ENCODE measurements around the gene CDH4.
A peak's percentile ranks its signal among the peaks of the same experiment; 100 is the strongest.

Gene CDH4

GRCh38 chr20:61909028-61909427, 657.0 kb downstream of the CDH4 start:
- DNase-seq (ENCODE audit: low spot score), result no peak
- TF ChIP-seq, protein P1, sequence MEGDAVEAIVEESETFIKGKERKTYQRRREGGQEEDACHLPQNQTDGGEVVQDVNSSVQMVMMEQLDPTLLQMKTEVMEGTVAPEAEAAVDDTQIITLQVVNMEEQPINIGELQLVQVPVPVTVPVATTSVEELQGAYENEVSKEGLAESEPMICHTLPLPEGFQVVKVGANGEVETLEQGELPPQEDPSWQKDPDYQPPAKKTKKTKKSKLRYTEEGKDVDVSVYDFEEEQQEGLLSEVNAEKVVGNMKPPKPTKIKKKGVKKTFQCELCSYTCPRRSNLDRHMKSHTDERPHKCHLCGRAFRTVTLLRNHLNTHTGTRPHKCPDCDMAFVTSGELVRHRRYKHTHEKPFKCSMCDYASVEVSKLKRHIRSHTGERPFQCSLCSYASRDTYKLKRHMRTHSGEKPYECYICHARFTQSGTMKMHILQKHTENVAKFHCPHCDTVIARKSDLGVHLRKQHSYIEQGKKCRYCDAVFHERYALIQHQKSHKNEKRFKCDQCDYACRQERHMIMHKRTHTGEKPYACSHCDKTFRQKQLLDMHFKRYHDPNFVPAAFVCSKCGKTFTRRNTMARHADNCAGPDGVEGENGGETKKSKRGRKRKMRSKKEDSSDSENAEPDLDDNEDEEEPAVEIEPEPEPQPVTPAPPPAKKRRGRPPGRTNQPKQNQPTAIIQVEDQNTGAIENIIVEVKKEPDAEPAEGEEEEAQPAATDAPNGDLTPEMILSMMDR (IDR thresholded peaks at IDR 0.05; ENCODE audit: extremely low read depth, missing control alignments), result no peak

DNA sequence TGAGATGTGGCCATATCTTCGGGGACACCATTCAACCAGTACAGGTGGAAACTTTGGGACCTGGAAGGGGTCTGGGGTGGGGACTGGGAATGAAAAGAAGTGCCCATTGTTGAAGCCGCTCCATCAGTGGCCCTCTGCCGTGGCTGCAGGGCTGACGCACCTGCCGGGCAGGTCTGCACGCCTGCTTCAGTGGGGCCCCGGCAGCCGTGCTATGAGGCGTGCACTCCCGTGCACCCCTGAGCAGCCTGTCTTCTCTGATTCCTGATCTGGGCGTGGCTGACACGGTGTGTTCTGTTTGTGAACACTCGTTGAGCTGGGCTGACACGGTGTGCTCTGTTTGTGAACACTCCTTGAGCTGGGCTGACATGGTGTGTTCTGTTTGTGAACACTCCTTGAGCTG, 657.8 kb downstream of the CDH4 start:
- DNase-seq (ENCODE audit: low spot score), result no peak
- TF ChIP-seq, protein P1 (IDR thresholded peaks at IDR 0.05; ENCODE audit: extremely low read depth, missing control alignments), result no peak

DNA sequence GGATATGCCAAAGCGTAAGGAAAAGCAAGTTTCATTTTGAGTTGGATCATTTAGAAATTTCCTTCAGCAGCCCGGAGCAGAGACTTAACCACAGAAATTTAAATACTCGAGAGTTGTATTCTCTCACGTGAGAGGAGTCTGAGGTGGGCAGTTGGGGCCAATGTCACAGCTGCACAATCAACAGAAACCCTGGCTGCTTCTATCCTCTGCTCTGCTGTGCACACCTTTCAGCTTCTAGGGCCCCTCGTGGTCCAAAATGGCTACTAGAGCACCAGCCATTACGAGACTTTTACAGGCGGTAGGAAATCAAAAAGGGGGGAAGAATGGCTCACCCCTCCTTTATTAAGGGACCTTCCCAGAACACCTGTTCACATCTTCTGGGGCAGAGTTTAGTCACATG, 659.8 kb downstream of the CDH4 start:
- TF ChIP-seq, protein P1 (IDR thresholded peaks at IDR 0.05; ENCODE audit: extremely low read depth, missing control alignments), result no peak
- no peak for DNase-seq (ENCODE audit: low spot score)

GRCh38 chr20:61912665-61913422, 660.8 kb downstream of the CDH4 start:
- DNase-seq (ENCODE audit: low spot score), result peak; percentile 68
- TF ChIP-seq, protein P1 (IDR thresholded peaks at IDR 0.05; ENCODE audit: extremely low read depth, missing control alignments), result no peak

- TF ChIP-seq, protein P1 (IDR thresholded peaks at IDR 0.05; ENCODE audit: extremely low read depth, missing control alignments), result no peak
- peak; percentile 57 for DNase-seq (ENCODE audit: low spot score)
These were observed 661.6 kb downstream of the CDH4 start for GRCh38 chr20:61913423-61914225.

DNA sequence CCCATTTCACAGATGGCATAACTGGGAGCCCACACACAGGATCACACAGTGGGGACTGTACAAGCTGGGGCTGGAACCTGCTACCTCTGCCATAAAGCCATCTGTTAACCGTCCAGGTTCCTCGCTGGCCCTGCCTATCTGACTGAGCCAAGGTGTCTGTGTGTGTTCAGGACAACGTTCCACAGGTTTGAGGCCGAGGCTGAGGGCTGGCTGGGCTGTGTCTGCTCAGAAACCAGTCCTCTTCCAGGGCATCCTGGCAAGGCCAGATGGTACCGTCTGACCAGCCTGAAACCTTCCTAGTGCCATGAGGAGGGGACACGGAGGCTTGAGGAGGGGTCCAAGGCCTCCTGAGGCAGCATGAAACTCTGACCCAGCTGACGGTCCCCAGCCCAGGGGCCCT, 663.0 kb downstream of the CDH4 start:
- DNase-seq (ENCODE audit: low spot score), result no peak
- TF ChIP-seq, protein P1 (IDR thresholded peaks at IDR 0.05; ENCODE audit: extremely low read depth, missing control alignments), result no peak

DNA sequence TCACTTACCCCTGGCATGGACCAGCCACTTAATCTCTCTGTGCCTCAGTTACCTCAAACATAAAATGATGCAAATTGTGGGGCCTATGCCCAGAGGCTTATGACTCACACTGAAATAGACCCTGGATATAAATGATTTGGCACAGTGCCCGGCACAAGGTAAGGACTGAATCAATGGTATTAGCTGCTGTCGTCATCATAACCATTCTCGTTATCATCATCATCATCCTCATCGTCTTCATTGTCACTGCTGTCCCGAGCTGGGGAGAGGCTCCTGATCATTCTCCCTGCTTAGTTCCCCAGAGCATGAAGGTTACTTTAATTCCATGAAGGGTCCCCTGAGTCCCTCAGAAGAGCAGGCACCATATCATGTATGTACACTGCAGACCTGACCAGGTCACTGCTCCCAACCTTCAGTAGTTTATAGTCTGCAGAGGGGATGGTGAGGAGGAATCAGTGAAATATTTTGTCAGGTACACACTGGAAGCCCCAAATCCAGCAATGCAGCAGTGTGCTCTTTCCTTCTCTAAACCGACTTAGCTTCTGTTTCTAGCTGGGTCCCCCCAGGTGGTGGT, 664.3 kb downstream of the CDH4 start:
- DNase-seq (ENCODE audit: low spot score), result no peak
- TF ChIP-seq, protein P1 (IDR thresholded peaks at IDR 0.05; ENCODE audit: extremely low read depth, missing control alignments), result no peak

Measured in GM20000 (cell line).